Renal pelvis (tissue), 4 donors: ENCODE results near the gene ASB2. TPM values are rescaled to one million over a fixed set of nuclear protein-coding genes. Genes with fewer than 3 reads are reported as not detected.

Source experiments
- DNase-seq: peaks from one replicate; pipeline ENCODE4 v3.0.0-alpha.2; 2013
- polyA plus RNA-seq, 3 donors: library from polyadenylated mRNA; unstranded; fragments of 120-200 nt; gene quantifications; one replicate each; pipeline ENCODE4 v1.2.1, GENCODE V29; 2013; ENCODE audit not compliant: insufficient read length in 3 of 3

Gene ASB2
- polyA plus RNA-seq, 3 donors, result 0.29 to 0.51 (median 0.37) TPM

DNA sequence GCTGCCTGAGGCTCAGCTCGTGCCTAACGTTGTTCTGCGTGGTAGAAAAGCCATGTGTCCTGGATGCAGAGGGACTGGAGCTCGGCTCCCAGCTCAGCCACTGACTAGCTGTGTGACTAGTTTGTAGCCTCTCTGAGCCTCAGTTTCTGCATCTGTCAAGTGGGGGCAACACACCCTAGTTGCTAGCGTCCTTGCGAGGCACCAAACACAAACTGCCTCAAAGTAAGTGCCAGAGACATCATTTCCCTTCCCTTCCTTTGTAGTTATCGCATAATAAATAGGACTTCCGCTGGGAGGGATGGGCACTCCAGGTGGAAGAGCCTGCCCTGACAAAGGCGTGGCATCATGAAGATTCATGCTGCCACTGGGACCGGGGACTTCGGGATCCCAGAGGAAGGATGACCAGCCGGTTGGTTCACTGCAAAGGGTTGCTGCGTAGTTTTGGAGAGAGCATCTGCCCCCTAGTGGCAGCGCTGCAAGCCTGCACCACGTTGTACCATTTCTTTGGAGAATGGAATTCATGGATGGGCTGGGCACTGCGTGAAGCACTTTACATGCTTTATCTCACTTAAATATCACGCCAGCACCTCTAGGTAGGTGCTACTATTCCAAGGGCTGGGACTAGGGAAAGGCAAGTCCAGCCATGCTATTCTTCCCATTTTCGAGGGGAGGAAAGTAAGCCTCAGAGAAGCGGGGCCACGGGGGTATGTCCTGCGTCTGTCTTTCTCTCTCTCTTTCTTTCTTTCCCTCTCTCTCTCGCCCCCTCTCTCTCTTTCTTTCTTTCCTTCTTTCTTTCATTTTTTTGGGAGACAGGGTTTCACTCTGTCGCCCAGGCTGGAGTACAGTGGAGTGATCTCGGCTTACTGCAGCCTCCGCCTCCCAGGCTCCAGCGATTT lies 25.4 kb upstream of the ASB2 start:
- peak; percentile 57 for DNase-seq

DNA sequence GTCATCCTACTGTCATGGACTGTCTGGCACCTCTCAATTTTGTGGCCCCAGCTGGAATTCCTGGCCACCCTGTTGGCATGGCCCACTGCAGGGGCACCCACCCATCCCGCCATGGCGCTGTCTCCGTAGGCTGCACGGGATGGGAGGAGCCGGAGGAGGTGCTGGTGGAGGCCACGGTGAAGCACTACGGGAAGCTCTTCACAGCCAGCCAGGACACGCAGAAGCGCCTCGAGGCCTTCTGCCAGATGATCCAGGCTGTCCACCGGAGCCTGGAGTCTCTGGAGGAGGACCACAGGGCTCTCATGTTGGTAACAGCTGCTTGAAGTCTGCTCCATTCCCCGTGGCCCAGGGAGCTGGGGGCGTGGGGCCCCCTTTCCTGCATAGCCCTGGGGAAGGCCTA lies 24.6 kb upstream of the ASB2 start:
- no peak for DNase-seq

DNA sequence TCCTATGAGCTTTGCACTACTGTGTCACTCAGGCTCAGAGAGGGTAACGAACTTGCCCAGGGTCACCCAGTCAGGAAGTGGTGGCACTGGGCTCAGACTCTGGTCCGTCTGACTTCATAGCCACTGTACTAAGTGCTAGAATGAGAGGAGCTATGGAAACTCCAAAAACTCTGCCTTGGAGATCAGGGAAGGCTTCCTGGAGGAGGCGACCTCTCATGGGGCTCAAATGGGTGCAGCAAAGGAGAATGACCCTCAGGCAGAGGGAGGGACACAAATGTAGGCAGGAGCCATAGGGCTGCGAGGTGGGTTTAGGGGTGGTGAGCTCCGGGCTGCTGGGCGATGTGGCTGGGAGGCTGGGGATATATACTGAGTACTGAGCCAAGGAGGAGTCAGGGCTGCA lies 23.9 kb upstream of the ASB2 start:
- no peak for DNase-seq

DNA sequence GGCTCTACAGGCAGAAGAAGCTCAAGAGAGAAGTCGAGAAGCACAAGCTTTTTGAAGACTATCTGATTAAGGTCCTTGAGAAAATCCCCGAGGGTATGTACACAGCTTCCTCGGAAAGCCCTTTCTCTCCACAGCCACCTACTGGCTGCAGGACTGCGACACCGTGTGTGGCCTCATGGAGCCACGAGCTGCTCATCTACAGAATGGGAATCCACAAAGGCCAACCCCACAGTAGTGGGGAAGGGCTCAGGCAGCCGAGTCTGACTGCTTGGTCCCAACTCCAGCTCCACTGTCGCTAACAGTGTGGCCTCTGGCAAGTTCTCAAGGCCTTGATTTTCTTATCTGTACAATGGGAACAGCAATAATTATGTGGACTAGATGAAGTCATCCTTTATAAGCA lies 23.2 kb upstream of the ASB2 start:
- no peak for DNase-seq

DNA sequence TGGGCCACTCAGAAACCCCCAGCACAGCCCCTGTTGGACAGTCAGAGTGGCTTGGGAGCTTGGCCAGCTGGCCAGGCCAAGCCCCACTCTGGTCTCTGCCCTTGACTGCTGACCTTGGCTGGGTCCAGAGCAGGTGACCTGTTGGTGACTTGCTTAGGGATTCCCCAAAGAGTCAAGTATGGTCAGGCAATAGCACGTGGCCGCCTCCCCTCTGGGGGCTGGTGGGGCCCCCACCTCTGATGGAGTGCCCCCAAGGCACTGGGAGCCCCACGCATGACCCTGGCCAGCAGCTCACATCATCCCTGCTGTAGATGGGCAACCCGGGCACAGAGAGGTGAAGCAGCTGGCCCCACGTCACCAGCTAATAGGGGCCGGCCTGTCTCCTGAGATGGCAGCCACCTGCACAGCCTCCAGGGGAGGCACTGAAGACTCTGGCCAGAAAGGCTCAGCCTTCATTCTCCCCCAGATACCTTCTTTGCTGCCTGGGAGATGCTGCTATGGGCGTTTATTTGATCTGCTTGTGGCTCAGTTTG lies 22.6 kb upstream of the ASB2 start:
- DNase-seq, result no peak

DNA sequence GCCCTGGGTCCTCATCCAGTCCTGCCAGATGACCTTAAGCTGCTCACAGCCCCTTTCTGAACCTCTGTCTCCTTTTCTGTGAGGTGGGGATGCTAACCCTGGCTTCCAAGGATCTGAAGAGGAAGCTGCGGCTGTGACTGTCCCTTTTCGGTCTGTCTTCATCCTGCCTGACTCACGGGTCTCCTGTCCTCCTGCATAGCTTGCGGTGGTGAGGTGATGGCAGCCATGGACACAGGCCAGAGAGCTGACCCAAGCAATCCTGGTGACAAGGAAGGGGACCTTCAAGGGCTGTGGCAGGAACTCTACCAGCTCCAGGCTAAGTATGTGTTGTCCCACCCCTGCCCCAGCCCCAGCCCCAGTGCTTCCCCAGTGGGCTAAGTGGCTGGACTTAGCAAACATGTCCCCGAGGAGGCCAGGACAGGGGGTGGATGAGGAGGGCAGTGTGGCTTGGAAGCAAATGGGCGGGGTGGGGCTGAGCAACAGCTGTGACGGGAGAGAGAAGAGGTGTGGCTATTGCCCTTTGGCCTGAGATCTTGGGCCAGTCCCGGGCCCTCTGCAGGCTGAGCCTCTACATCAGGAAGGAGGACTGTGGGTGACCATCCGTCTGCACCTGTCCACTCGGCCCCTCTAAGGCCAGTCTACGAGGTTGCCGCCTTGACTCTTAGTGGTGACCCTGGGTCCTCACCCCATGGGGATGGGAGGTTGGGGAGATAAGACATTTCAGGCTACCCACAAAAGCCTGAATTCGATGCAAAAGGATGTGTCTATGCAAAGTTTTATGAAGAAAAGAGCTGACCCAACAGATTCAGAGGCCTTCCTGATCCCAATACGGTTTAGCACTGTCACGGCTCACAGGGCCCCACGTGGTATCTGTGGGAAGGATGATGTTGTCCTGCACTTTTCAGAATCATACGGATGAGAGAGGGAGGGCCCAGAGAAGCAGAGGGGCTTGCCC lies 21.8 kb upstream of the ASB2 start:
- no peak for DNase-seq

DNA sequence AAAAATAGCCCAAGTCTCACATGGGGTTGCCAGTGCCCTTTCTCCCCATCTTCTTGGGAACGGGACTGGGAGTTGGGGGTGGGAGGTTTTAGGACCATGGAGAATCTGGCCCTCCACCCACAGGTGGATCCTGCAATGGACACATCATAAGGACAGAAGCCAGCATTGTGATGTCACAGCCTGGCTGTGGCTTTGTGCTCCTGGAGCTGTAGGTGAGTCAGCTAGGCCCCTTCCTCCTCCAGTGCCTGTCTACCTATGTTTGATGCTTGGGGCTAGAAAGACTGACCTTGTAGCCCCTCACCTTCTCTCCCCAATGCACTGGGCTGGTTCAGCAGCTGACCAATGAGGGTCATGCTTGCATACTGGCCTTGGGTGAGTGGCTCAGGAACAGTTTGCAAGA lies 20.7 kb upstream of the ASB2 start, which contains the start of gene CCDC197:
CCDC197 (plus strand) TSS at position 220 of the 400 bp plus-strand sequence. CDS start 831 bp downstream, outside the sequence.
- no peak for DNase-seq

DNA sequence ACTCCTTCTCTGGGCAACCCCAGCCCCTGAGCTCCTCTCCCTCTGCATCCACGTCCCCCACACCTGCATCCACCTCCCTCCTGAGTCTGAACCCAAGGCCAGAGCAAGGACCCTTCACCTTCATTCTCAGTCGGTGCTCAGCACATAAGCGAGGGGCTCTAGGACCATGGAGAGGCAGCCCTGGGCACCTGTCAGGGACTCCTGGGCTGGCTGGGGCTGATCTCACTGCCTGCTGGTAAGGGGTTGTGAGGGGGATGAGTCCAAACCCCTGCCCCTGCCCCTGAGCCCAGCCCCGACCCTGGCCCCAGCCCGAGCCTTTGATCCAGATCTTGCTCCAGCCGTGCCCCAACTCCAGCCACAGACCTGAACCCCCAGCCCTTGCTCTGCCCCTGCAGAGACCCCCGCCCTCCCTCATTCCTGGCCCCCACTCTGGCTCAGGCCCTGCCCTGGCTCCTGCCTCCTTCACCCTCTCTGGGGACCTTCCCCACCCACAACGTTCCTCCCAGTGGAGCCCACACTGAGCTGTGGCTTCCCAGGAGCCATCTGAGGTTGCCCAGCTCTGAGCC lies 19.8 kb upstream of the ASB2 start:
- no peak for DNase-seq

DNA sequence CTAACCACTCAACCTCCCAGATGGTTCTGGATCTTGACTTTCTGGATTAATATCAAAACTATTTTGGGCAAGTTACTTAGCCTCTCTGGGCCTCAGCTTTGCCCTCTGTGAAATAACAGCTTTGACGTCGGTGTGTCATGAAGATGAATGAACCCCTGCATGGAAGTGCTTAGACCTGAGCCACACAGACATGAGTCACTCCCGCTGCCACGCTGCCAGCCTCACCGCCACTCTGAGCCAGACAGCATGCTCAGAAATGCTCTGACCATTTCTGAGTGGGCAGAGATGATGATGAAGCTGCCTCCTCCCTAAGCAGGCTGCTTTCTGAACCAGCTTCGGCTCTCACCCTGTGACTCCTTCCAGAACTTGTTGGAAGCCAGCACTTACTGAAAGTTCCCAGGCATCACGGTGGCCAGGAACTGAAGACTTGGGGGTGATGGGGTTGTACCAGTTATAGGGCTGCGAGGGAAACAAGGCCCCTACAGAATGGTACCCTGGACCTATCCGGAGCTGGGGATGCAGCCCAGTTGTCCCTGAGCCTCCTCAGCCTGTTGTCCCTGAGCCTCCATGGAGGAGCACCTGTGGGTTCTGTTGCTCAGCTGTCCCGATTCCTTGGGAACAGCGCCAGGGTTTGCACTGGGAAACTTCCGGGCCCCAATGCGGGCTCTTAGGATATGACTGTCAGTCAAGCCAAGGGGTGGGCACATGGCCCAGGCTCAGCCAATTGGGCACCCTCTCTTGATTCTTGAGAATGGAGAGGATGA lies 18.7 kb upstream of the ASB2 start:
- DNase-seq, result no peak

DNA sequence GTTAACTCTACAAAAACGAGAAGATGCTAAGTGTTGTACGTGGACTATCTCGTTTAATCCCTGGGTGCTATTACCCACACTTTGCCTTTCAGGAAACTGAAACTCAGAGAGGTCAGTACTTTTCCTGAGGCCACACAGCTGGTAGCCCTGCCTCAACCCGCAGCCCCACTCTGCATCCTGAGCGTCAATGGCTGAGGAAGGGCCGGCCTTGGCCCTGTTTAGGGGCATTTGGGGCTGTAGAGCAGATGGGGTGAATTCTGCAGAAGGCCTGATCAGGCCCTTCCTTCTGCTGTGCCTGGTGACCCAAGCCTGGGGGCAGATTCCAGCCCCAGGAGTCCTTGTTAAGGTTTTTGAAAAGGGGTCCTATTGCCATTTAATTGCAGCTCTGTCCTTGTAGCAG lies 17.0 kb upstream of the ASB2 start:
- DNase-seq, result no peak

DNA sequence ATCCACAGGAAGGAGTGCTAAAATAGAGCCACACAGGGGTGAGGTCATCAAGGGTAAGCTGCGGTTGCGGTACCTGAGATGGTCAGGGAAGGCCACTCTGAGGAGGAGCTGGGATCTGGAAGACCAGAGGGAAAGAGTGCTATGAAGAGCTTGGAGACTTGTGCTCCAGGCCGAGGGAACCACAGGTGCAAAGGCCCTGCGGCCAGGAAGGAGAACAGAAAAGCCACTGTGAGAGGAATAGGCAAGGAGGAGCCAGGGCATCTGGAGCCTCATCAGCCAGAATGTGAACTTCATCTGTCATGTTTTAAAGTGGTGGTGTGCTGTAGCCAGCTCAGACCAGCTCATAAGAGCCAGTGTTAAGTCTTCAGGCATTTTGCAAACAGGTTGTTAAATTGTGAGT lies 15.3 kb upstream of the ASB2 start:
- DNase-seq, result no peak

DNA sequence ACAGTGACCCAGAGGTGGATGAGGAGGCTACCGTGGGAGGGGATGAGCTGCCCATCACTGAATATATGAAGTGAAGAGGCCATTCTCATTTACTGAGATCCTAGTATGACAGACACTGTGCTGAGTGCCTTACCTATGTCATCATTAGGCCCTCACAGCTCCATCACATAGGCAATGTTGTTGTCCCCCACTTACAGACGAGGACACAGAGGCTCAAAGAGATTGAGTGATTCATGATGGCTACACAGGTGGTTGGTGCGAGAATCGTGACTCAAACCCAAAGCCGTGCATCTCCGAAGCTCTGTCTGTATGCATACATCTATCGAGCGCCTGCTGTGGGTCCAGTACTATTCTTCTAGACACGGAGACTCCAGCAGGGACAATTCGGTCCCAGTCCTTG lies 14.8 kb upstream of the ASB2 start:
- no peak for DNase-seq

DNA sequence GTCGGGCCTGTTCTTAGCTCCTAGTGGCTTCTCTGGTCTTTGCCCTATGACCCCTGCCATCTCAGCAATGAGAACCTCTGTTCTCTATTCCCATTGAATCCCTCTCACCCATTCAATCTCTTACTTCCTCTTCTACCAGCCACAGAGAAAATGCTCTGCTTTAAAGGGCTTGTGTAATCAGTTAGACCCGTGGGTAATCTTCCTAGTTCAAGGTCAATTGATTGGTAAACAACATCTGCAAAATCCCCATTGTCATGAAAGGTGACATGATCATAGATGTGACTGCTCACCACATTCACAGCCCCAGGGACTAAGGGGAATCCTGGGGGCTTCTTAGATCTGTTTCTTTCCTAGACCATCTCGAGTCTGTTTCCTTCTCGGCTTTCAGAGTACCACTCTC lies 13.6 kb upstream of the ASB2 start:
- no peak for DNase-seq

DNA sequence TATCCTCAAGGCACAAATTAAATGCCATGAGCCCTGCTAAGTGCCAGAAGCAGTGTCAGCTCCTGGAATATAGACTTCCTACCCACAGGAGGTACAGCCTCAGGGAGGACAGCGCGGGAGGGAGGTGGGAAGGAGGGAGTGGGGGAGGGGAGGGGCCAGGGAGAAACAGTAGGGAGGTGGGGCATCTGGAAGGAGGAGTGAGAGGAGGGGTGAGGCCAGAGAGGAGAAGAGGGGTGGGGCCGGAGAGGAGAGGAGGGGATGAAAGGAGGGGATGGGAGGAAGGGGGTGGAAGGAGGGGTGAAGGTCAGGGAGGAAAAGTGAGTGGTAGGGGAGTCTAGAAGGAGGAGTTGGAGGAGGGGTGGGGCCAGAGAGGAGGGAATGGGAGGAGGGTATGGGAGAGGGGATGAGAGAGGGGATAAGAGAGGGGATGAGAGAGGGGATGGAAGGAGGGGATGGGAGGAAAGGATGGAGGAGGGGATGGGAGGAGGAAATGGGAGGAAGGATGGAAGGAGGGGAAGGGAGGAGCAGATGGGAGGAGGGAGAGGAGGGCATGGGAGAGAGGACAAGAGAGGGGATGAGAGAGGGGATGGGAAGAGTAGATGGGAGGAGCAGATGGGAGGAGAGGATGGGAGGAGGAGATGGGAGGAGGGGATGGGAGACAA lies 11.6 kb upstream of the ASB2 start:
- no peak for DNase-seq

DNA sequence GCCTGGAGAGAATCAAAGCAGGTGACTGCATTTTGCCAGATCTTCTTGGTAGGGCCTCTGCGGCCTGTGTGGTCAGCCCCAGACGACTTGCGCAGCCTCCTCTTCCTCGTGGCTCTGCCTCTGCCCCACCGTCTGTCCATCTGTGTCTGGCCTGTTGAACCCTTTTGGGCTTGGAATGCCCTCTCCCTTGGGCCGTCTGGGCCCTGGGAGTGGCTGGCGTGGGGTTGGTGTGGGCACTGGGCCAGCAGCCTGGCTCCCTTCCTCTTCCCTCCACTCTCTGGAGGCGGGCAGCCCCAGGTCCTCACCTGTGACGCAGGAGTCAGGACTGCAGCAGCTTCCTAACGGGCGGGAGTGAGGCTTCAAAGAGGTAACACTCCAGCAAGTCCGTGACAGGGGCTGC lies 11.0 kb upstream of the ASB2 start:
- DNase-seq, result no peak

DNA sequence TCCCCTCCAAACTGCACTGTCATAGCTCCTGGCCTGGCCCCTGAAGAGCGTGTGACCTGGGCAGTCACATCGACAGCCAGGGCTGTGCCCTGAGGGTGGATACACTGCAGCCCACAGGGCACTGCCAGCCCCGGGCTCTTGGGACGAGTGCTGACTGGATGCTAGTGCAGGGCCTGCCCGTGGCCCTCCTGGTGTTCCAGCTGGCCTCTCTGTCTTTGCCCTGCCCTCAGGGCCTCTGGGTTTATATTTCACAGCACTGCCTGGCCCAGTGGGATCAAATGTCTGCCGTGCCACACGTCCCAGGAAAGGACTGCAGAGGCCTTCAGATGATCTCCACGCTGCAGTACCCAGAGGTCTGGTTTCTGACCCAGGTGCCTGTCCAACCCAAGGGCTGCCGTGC lies 10.6 kb upstream of the ASB2 start:
- peak; percentile 46 for DNase-seq

DNA sequence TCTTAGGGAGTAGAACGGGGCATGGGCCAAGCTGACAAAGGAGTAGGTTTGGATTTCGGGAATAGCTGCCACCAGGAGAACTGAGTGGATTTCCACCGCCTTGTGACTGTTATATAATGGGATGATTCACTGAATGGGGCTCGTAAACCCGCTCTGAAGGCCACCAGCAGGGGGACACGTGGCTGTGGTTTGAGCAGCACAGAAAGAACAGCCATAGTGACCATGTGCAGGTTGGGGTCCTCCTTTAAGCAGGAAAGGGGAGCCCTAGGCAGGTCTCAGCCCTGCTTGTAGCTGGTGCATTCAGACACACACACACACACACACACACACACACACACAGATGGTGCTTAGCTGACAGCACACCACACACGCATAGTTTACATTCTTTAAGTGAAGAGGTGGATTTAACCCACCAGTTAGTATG lies 8.6 kb upstream of the ASB2 start:
- DNase-seq, result no peak

DNA sequence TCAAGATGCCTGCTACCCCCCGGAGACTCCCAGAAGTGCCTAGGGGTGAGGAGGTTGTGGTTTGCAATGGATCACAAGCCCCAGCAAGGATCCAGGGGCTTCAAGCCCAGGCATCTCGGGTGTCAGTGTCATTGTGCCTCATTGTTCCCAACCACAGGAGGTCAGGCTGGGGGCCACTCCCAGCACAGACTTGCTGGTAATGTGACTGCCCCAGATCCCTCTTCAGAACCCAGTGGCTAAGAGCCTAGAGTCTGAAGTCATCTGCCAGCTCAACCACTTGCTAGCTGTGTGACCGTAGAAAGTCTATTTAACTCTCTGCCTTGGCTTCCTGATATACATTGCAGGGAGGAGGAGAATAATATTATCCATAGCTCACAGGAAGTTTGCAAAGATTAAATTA lies 7.7 kb upstream of the ASB2 start:
- DNase-seq, result no peak

DNA sequence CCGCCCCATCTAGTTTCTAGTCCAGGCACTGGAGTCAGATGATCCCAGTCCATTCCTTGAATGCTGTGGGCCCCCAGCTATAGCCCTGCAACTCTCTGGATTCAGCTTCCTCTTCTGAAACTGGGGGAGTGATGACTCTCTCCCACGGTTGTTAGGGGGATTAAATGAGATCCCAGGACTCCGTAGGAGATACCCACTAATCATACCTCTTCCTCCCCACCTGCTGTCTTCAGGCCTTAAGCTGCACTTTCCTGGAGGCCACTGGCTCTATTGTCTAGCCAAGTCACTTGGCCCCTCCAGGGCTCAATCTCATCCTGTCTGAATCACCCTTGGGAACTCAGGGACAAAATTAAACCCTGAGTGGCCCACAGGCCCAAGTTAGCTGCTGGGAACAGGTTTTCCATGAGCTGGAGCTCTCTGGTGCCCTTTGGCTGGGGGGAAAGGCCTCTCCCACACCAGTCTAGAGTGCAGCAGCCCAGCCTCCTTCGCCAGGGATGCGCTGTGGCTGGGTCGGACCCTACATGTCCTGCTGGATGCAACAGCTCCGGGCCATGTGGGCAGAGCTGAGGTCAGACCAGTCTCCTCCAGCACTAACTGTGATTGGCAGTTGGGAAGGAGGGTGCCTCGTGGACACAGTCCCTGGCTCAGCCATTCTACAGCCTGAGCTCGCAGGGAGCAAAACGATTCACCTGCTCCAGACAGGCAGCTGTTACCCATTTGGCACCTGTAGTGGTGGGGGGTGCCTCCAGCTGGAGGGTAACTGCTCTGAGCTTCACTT lies 6.0 kb upstream of the ASB2 start:
- DNase-seq, result no peak
